HG02571 (cell line): ENCODE data around the gene FOXS1.
"Not testable (repeated sequence)": the region's sequence is repeated elsewhere in the genome, so short reads cannot be mapped to it uniquely, and the experiment has no call there.

Source experiments
- ATAC-seq: cut with Tn5 transposase; IDR thresholded peaks from one replicate; pipeline ENCODE4 v1.9.1; 2021; ENCODE audit warnings: mild to moderate bottlenecking, moderate library complexity; ENCODE audit not compliant: unreplicated experiment

FOXS1 gene

DNA sequence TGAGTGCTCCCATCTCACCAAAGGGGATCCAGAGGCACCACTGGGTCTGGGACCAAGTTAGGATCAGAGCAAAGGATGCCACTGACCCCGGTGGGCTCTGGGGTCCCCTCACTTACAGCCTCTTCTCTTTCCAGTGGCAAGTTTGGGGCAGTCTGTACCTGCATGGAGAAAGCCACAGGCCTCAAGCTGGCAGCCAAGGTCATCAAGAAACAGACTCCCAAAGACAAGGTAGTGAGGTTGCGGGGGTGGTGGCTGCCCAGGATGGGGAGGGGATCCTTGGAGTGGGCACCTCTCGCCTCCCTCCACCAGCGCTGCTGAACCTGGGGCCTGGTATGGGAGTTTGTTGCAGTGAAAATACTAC lies 21.3 kb downstream of the FOXS1 start:
- no peak for ATAC-seq

DNA sequence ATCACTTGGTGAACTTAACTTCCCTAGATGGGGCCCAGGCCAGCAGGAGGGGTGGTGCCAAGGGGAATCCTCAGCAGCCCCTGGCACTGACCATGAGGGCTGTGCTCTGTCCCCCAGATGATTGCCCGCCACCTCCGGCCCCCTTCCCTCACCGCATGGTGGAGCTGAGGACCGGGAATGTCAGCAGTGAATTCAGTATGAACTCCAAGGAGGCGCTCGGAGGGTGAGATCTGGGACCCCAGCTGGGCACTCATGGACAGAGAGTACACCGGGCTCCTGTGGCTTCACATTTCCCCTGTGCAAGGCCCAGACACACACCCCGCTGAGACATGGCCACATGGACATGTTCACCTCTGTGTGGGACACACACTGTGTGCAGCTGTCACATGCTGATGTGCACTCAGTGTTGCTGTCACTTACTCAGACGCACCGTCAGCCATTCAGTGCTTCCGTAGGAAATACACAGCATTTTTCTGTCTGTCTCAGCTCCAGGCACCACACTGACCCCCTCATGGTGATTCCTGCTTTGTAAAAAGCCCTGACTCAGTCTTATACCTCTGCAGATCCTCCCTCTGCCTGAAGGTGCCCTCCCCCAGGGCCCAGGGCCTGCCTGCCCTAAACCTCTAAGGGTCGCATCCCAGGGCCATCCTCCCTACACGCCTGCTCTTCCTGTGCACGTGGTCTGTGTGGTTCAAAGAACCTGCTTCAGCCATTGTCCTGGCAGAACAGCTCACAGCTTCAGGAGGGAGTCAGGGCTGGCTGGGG lies 21.9 kb downstream of the FOXS1 start:
- ATAC-seq: no peak

- peak; percentile 53 for ATAC-seq
Observed at GRCh38 chr20:31822421-31823330, 22.7 kb downstream of the FOXS1 start.

GRCh38 chr20:31821427-31821826 lies 24.0 kb downstream of the FOXS1 start:
- no peak for ATAC-seq

DNA sequence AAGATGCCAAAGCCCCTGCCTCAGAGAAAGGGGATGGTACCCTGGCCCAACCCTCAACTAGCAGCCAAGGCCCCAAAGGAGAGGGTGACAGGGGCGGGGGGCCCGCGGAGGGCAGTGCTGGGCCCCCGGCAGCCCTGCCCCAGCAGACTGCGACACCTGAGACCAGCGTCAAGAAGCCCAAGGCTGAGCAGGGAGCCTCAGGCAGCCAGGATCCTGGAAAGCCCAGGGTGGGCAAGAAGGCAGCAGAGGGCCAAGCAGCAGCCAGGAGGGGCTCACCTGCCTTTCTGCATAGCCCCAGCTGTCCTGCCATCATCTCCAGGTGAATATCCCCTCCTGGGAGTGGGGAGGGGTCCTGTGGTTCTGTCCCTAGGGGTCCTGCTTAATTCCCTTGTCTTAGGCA lies 25.2 kb downstream of the FOXS1 start:
- no peak for ATAC-seq

GRCh38 chr20:31819083-31819784 lies 26.2 kb downstream of the FOXS1 start, which contains the start of gene MYLK2:
Gene MYLK2 (plus strand): TSS chr20:31819356. CDS start chr20:31819581, 225 bp downstream.
- no peak for ATAC-seq

DNA sequence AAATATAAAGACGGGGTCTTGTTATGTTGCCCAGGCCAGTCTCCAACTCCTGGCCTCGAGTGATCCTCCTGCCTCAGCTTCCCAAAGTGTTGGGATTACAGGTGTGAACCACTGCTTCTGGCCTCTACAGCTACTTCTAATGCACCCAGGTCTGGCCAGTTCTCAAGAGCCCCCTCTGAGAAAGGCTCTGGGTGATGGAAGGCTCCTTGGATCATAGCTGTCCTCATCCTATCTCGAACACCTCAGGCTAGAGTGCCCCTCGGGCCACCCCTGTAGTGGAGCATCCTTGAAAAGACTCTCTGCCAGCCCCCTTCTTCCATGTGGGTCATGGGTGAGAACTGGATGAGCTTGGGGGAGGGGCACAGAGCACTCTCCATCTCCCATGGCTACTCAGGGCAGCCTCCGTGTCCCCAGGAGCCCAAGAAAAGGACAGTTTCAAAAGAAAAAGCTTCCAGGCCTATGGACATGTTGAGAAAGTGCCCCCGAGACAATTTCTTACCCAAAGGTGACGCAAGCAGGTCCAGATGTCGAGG lies 27.0 kb downstream of the FOXS1 start:
- ATAC-seq: no peak

- no peak for ATAC-seq
Observed at GRCh38 chr20:31817461-31817860, 27.9 kb downstream of the FOXS1 start.

GRCh38 chr20:31816221-31816620 lies 29.2 kb downstream of the FOXS1 start:
- no peak for ATAC-seq

GRCh38 chr20:31815408-31816188 lies 29.8 kb downstream of the FOXS1 start:
- no peak for ATAC-seq

DNA sequence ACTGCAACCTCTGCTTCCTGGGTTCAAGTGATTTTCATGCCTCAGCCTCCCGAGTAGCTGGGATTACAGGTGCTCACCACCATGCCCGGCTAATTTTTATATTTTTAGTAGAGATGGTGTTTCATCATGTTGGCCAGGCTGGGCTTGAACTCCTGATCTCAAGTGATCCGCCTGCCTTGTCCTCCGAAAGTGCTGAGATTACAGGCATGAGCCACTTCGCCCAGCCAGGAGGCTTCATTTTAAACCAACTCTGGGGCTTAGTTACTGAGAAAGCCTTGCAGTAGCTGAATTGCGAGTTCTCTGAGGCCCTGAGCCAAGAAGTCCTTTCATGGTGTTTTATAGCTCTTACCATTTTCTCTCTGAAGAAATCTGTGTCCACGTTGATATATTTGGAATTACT lies 31.3 kb downstream of the FOXS1 start:
- ATAC-seq: not testable (repeated sequence)

DNA sequence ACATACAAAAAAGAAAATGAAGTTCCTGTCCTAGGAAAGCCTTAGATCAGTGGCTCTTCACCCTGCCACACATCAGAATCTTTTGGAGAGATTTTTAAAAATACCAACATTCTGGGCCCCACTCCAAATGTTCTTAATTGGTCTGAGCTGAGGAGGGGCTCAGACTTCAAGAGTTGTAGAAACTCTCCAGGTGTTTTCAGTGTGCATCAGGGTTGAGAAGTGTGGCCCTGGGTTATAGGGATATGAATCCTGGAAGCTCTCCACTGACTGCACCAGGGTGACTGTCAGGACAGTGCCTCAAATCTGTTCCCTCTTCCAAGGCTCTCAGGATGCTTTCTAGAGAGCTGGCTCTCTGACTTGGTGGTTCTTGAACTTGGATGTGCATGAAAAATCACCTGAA lies 31.8 kb downstream of the FOXS1 start:
- no peak for ATAC-seq

DNA sequence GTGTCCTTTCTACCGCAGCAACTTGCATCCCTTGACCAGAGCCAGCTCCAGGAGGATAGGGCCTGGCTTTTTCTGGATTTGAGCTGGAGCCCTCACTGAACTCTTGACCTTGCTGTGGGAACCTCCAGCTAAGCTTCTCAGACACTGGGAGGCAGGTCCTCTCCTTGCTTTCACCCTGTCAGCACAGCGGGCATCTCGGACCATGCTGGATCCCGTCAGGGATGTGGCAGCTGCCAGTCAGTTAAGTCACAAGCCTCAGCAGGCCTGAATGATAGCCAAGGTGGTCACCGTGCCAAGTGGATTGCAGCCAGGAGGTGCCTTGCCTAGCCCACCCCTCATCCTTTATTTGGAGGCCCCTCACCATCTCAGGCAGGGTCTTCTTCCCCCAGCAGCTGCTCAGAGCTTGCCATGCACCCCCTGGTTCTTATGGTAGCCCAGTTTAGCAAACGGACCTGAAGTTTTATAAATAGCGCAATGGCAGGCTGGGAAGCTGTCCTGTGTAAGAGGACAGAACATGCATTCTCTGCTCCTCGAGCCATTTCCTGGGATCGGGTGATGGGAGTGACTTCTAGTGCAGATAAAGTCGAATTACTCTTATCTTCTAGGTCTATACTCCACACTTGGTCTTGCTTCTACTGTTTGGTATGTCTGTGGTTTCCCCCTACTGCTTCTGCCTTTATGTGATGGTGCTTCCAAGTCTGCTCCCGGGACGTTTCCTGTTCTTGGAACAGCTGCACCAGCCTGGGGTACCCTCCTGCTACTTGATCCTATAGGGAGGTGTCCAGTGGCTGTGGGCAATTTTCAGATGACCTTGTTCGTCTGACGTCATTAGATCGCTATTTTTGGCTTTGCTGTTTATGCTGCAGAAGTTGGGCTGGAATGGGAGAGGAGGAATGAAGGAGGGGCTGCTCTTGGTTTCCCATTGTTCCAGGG lies 33.3 kb downstream of the FOXS1 start:
- no peak for ATAC-seq

GRCh38 chr20:31811198-31811597 lies 34.2 kb downstream of the FOXS1 start:
- ATAC-seq: no peak

- no peak for ATAC-seq
Observed at GRCh38 chr20:31809661-31810060, 35.7 kb downstream of the FOXS1 start.

DNA sequence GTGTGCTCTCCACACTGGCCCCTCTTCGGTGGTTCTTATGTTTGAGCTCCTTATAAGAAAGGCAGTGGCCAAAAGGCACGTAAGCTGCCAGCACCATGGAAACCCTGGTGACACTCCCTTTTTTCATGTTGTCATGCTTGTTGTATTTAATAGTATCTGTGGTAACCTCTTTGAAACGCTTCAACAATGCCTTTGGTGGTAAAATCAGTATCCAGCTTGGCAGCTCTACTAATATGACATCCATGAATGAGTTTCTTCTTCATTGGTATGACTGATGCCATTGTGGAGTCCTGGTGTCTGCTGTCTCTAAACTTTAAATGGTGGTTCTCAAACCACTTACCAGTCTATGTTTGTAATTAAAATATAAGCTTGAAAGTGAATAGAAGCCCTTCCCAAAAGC lies 36.9 kb downstream of the FOXS1 start:
- ATAC-seq: no peak

GRCh38 chr20:31806564-31807355 lies 38.6 kb downstream of the FOXS1 start:
- no peak for ATAC-seq

- no peak for ATAC-seq
Observed at GRCh38 chr20:31803552-31804291, 41.7 kb downstream of the FOXS1 start.
